CD4-positive, alpha-beta T cell (primary cell): ENCODE data around the gene INPP5D. TPM values are rescaled to one million over a fixed set of nuclear protein-coding genes. Genes with fewer than 3 reads are reported as not detected.

ENCODE experiments used
- ATAC-seq: fragments of 200-7000 bp; cut with Tn5 transposase; one replicate; pipeline ENCODE4 v1.10.0; 2022; ENCODE audit warnings: mild to moderate bottlenecking; ENCODE audit not compliant: poor library complexity
- CTCF ChIA-PET: fragments of 350-600 bp; sonication (Branson Sonifier 250); formaldehyde crosslinking; loops from one replicate; lab custom pipeline; 2021; ENCODE audit warnings: antibody characterized with exemption, inconsistent platforms; lab: Charles Lee
- POLR2A ChIA-PET: fragments of 350-600 bp; sonication (Branson Sonifier 250); formaldehyde crosslinking; loops from one replicate; lab custom pipeline; 2021; ENCODE audit warnings: antibody characterized with exemption, inconsistent platforms; lab: Charles Lee
- DNase-seq, 14 experiments: peaks; one replicate each; pipeline ENCODE4 v3.0.0-alpha.2; 2013 to 2020; ENCODE audit warnings: mixed read lengths in 2 of 14
- H3K27ac ChIP-seq, 2 donors: one replicate each; pipeline versions ENCODE4 v1.5.1 to v1.7.0; 2013; ENCODE audit warnings: low read length in 2 of 2, low read depth in 1 of 2, mild to moderate bottlenecking in 1 of 2
- H3K27me3 ChIP-seq, 2 experiments: 1 replicate in 1 of 2; 2 replicates in 1 of 2; pipeline versions ENCODE4 v1.6.1 to v1.7.0; 2013; ENCODE audit warnings: low read length in 2 of 2, control low read depth in 1 of 2, mild to moderate bottlenecking in 1 of 2, moderate library complexity in 1 of 2; ENCODE audit not compliant: insufficient read depth in 2 of 2, control insufficient read depth in 1 of 2
- H3K36me3 ChIP-seq: one replicate; pipeline ENCODE4 v1.6.1; 2013; ENCODE audit warnings: low read length, control low read depth; ENCODE audit not compliant: insufficient read depth
- H3K4me1 ChIP-seq: one replicate; pipeline ENCODE4 v1.6.1; 2013; ENCODE audit warnings: low read length, control low read depth; ENCODE audit not compliant: insufficient read depth
- H3K4me3 ChIP-seq: one replicate; pipeline ENCODE4 v1.5.1; 2013; ENCODE audit warnings: mild to moderate bottlenecking, low read length, moderate library complexity
- H3K9me3 ChIP-seq, 2 experiments: 1 replicate in 1 of 2; 2 replicates in 1 of 2; pipeline versions ENCODE4 v1.6.1 to v1.7.0; 2013; ENCODE audit warnings: low read length in 2 of 2, mild to moderate bottlenecking in 2 of 2, control low read depth in 1 of 2, moderate library complexity in 1 of 2; ENCODE audit not compliant: control insufficient read depth in 1 of 2, insufficient read depth in 1 of 2
- H3K27ac Mint-ChIP-seq: one replicate; pipeline ENCODE4 v1.8.0; 2020; ENCODE audit warnings: mixed read lengths
- H3K27me3 Mint-ChIP-seq: one replicate; pipeline ENCODE4 v1.8.0; 2021; ENCODE audit warnings: mixed read lengths
- H3K36me3 Mint-ChIP-seq: one replicate; pipeline ENCODE4 v1.8.0; 2021; ENCODE audit warnings: low read depth, mixed read lengths
- H3K4me1 Mint-ChIP-seq: one replicate; pipeline ENCODE4 v1.8.0; 2021; ENCODE audit warnings: low read depth, mixed read lengths
- H3K4me3 Mint-ChIP-seq: one replicate; pipeline ENCODE4 v1.8.0; 2020; ENCODE audit warnings: mild to moderate bottlenecking, mixed read lengths
- H3K9me3 Mint-ChIP-seq: one replicate; pipeline ENCODE4 v1.8.0; 2020; ENCODE audit warnings: mixed read lengths
- CTCF ChIP-seq: fragments of 200-600 bp; IDR thresholded peaks from one replicate; pipeline ENCODE4 v1.8.0; 2022; ENCODE audit warnings: antibody characterized with exemption, mild to moderate bottlenecking
- intact Hi-C, 2 experiments: fragments of 100-400 bp; cut with DNase I in 1 of 2; cut with micrococcal nuclease in 1 of 2; formaldehyde crosslinking; loops; one replicate each; pipeline versions ENCODE4 v1.15.1 to v1.9.0; 2023 to 2025; cut with DNase I, micrococcal nuclease
- total RNA-seq, 174 experiments: library from RNA in 2 of 174; stranded (reverse) in 2 of 174; gene quantifications; one replicate each; pipeline ENCODE4 v1.2.3 and lab custom pipeline; 2021 to 2026

The INPP5D gene
- total RNA-seq, 2 experiments from 2014 or later: 141 to 154 TPM

GRCh38 chr2:233084488-233084887 is 24.3 kb downstream of the INPP5D start:
- peak overlapping the region; percentile 83 for H3K4me3 Mint-ChIP-seq
- no peaks in the 10 kb centered on the region for H3K27me3 Mint-ChIP-seq
- ATAC-seq: peak; percentile 32
- H3K4me1 Mint-ChIP-seq: peaks cover 88% of the 10 kb centered on the region
- Histone ChIP-seq H3K27ac (peak overlapping the region; percentile 67 to 71), H3K27me3 (no peaks in the 10 kb centered on the region), H3K4me3 (peak overlapping the region; percentile 19), H3K36me3 (peaks cover 31% of the 10 kb centered on the region), H3K9me3 (no peaks in the 10 kb centered on the region), H3K4me1 (peaks cover 94% of the 10 kb centered on the region)
- intact Hi-C loops: loop anchor here (5.0 kb wide), 3 partner anchors 163 to 183 kb away; partner anchors contain the start of gene ATG16L1 (in 1 of the 2)
- ChIA-PET POLR2A (interaction anchor here (0.9 to 9.9 kb wide), 5 partner anchors 8 to 30 kb away, joined by 3 to 190 read pairs (median 4); partner anchors contain the start of gene INPP5D), CTCF (interaction anchor here (1.6 kb wide), 2 partner anchors 23 to 30 kb away, joined by 3 to 10 read pairs; partner anchors contain the start of gene INPP5D)
- no peaks in the 10 kb centered on the region for H3K9me3 Mint-ChIP-seq
- DNase-seq: peak in 9 of 14 experiments; percentile 31 to 83 (median 53)
- no peak for TF ChIP-seq CTCF
- H3K27ac Mint-ChIP-seq: peak overlapping the region; percentile 85
- H3K36me3 Mint-ChIP-seq: peaks cover 85% of the 10 kb centered on the region

GRCh38 chr2:233085037-233085838 is 25.1 kb downstream of the INPP5D start:
- Histone ChIP-seq H3K9me3 (no peaks in the 10 kb centered on the region), H3K36me3 (peaks cover 39% of the 10 kb centered on the region)
- H3K36me3 Mint-ChIP-seq: peaks cover 84% of the 10 kb centered on the region

More at GRCh38 chr2:233085037-233085838, 25.1 kb downstream of the INPP5D start:
- Mint-ChIP-seq H3K4me3 (peak overlapping the region; percentile 83), H3K27me3 (no peaks in the 10 kb centered on the region), H3K9me3 (no peaks in the 10 kb centered on the region), H3K4me1 (peaks cover 85% of the 10 kb centered on the region), H3K27ac (peak overlapping the region; percentile 85)
- DNase-seq (no peak), ATAC-seq (no peak)
- Histone ChIP-seq H3K27me3 (no peaks in the 10 kb centered on the region), H3K27ac (peak overlapping the region; percentile 67 to 71), H3K4me3 (no peak overlapping the region), H3K4me1 (peaks cover 86% of the 10 kb centered on the region)
- CTCF ChIA-PET: interaction anchor here (1.6 to 2.2 kb wide), 3 partner anchors 24 to 31 kb away, joined by 3 to 10 read pairs (median 4); partner anchors contain the start of gene INPP5D
- POLR2A ChIA-PET: interaction anchor here (0.9 to 9.9 kb wide), 5 partner anchors 9 to 31 kb away, joined by 3 to 190 read pairs (median 6); partner anchors contain the start of gene INPP5D
- intact Hi-C loops: loop anchor here in 1 of 2 experiments (5.0 kb wide), 1 partner anchor 33 kb away; no protein-coding TSS in a partner anchor
- no peak for TF ChIP-seq CTCF
